Activated CD4-positive, alpha-beta T cell treated with anti-CD3 and anti-CD28 coated beads for 4 hours (primary cell): ENCODE data around the gene CHI3L1.

Experiments
- DNase-seq, 2 donors: peaks; one replicate each; pipeline ENCODE4 v3.0.0-alpha.2; 2020

CHI3L1 gene

DNA sequence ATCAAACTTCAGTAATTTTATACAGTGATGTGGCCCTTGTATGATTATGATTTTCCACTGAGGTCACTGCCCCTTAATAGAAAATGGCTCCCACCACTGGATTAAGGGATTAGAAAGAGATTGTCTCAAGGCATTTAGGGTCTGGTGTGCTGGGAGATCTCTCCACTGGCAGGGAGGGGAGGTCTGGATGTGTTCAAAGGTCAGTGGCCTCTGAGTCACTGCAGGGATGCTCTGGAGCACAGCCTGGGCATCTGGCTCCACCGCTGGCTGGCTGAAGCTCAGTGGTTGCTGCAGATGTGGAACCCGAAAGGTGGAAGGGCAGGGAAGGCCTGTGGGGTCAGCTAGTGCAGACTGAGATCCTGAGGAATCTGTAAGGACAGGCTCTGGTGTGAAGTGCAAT is 18.3 kb upstream of the CHI3L1 start:
- DNase-seq: no peak

DNA sequence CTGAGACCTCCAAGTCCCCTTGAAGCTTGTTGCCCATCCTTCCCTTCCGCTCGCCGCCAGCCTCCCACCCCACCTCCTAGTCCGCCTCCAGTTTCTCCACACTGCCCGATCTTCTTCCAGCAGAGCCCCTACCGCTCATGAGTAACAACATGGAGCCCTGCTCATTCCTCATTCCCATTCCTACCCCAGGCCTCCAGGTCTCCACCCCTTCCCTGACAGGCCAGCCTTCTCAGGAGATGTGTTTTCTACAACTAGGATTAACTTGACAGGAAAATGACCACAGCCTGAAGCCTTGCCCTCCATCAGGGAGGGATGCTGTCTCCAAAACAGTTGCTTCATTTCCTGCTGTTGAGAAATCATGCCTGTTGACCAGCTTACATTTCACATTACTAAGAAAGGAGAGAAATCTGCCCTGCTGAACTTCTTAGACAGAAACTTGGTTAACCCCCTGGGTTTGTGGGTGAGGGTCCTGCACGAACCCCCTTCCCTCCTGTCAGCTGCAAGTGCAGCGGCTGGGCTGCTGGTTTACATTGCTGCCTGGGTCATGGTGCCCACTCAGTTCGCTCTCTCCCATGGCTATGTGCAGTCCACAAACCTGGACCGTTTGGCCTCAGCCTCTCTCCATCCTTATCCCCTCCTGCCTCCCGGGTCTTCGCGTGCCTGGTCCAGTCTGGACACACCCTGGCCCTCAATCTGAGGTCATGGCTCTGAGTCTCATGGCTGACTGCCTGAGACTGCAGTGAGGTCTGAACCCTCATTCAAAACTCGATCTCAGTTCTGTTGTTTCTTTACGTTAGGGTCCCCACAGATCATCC is 16.1 kb upstream of the CHI3L1 start:
- DNase-seq: no peak

- DNase-seq: no peak
These were observed 15.2 kb upstream of the CHI3L1 start for GRCh38 chr1:203201516-203202205.

DNA sequence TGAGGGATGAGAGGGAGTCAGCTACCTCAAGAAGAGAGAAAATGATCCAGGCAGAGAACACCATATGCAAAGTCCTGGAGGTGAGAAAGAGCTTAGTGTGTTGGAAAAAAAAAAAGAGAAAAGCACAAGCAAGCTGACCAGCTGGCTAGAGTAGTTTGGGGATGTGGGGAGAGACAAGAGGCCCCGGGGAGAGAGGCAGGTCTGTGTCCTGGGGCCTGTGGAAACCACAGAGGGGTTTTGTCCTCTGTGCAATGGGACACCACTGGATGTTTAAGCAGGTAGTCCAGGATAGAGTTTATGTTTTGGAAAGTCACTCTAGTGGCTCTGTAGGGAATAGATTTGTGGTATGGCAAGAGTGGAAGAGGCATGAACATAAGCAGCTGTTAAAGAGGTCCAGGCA is 14.4 kb upstream of the CHI3L1 start:
- no peak for DNase-seq

DNA sequence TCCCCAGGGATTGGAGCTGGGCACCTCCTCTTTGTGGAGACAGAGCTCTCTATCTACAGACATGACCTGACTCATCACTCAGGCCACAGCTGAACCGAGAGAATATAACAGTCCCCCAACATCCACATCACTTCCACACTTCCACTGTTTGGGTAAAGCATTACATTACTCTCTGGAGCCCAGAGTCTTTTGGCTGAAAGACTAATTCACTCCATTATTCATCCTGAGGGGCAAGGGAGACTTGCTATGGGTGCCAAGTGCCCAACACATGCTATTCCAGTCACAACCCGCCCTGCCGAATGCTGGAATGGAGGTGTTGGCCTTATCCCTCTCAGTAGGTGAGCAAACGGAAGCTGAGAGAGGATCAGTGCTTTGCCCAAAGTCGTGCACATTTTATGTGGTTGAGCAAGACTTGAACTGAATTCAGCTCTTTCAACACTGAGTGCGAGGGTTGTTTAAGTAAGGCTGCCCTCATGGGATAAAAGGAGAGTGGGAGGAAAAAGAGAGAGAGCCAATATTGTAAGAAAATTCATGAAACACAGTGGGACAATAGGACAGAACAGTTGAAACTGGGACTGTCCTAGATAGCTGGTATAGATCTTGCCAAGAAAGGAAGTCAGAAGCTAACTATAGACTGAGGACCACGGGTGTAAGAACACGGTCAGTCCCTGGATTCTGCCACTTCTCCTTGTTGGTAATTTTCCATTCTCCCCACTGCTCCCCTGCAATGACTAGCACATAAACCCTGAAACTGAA is 13.5 kb upstream of the CHI3L1 start:
- no peak for DNase-seq

DNA sequence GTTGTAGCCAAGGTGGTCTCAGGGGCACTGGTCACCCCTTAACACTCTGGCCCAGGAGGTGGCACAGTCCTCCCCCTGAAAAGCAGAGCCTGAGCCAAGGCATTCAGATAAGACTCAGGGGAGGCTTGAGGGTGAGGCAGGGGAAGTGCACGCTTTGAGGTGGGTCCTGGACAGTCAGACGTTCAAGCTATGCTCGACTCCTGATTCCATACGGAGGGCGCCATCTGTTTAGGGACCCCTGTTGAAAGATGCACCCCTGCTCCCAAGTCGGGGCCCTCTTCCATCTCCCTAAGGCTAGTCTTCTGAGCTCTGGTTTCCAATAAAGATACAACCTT is 12.9 kb upstream of the CHI3L1 start:
- DNase-seq: no peak

- DNase-seq: no peak
These were observed 12.5 kb upstream of the CHI3L1 start for GRCh38 chr1:203199002-203199401.

DNA sequence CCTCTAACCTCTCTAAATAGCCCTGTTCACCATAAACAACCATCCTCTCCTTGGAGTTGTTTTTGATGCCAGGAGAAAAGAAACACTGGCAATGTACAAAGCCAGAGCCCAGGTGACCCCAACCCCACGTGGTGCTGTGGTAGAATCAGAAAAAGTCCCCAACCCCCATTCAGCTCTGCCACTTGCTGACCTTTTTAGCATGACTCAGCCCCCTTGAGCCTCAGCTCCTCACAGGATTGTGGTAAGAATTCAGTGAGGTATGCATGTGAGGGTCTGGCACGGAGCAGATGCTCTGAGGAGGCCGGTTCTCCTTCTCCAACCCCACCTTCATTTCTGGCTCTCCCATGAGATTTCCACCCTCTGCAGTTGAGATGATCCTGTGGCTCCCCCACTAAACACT is 11.1 kb upstream of the CHI3L1 start:
- DNase-seq: no peak

DNA sequence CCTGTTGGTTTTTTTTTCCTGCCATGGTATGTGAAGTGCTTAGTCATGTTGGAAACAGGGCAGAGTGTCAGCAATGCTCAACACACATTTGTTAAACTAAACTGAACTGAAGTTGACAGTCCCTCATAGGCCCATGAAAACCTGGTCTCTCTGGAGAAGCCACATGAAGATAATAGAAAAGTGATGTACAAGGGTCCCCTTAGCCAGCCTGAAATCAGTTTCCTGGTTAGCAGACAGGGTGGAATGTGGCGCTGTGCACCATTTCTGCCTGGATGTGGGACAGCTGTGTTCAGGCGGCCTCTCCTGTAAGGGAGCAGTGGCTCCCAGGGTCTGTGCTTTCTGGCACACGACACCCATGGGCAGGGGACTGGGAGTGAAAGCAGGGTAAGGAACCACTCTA is 9.9 kb upstream of the CHI3L1 start:
- no peak for DNase-seq

GRCh38 chr1:203190949-203191348 is 4.4 kb upstream of the CHI3L1 start:
- DNase-seq: no peak

DNA sequence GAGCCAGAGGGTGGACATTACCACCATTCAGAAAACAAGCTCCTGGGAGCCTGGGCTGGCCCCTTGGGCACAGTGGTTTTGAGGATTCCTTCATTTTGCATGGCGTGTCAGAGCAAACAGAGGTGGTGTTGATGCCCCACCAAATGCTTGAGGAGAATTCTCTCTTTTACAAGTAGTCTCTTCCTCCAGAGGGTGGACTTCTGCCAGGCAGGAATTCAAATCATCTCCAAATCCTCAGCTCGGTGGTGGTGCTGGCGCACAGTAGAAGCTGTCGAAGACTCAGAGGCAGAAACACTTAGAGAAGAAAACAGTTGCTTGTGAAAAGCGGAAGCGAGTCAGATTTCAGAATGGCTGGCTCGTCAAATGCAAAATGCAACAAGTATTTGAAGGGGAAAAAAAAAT is 3.4 kb upstream of the CHI3L1 start:
- no peak for DNase-seq

DNA sequence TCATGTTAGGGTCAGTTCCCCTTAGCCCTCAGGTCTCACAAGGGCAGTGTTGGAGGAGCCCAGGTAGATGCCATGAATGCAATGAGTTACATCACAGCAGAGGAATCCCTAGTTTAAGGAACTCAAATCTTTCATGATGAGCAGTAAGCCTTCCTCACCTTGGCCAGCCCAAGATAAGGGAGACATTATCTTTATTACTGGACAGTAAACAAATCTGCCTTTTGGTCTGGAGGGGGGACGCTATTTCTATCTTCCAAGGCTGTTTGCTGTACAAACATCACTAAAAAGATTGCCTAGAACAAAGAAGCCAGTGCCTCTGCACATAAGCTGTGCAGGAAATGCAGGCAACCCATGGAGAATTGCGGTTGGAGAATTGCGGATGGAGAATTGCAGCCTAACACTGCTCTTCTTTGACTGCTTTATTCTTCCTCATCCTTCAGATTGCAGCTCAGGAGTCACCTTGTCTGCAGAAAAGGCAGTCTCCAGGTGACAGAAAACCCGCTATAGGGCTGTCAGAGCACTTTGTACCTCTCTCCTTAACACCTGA is 2.3 kb upstream of the CHI3L1 start:
- no peak for DNase-seq

DNA sequence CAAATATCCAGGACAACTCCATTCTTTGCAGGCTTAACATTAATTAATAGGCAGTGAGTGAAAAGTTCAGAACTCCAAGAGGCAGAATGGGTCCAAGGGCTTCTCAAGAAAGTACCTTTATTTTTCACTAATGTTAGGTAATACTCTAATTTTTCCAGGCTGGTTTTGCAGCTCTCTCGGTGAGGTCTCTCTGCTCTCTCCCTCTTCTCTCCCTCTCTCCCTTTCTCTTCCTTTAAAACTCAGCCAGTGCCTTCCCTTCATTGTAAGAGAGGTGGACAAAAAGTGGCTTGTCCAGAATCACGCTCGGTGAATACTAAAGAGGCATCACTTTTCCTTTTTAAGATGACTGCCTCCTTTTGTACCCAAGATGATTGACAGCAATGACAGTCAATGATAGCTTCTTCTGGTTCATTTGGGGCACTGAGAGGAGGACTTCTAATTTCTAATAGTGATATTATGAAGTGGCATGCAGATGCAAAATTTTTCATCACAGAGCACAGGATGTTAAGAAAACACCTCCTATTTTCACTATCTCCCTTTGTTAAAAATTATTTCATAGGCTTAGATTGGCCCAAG is 1.3 kb upstream of the CHI3L1 start:
- no peak for DNase-seq

GRCh38 chr1:203187304-203187685 is 791 bp upstream of the CHI3L1 start:
- no peak for DNase-seq

DNA sequence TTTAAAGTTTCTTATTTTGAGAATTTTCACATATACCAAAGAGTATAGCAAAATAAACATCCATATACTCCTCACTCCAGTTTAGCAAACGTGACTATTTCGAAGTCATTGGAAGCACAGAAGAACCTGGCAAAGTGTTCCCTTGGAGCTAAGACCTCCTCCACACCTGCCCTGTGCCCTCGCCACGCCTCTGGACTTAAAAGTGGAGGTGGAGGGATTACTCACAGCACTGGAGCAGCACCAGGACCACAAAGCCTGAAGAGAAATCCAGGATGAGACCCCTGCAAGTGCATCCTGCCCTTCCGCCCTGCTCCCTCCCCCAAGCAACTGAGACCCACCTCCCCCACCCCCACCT is 436 bp downstream of the CHI3L1 start:
- DNase-seq: no peak

- no peak for DNase-seq
These were observed 919 bp downstream of the CHI3L1 start for GRCh38 chr1:203185585-203185984.

DNA sequence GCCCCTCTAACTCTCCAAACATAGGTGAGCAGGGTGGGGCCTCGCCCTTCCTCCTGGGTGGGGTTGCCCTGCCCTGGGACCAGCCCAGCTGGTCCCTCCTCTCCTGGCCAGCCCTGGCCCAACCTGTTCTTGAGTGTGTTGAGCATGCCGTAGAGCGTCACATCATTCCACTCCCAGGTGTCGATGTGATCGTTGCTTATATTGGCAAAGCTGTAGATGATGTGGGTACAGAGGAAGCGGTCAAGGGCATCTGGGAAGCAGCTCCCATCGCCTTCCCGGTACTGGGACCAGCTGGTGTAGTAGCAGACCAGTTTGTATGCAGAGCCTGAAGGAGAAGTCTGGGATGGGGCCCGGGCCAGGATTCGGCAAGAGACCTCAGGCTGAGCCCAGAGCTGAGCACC is 1.4 kb downstream of the CHI3L1 start:
- no peak for DNase-seq

DNA sequence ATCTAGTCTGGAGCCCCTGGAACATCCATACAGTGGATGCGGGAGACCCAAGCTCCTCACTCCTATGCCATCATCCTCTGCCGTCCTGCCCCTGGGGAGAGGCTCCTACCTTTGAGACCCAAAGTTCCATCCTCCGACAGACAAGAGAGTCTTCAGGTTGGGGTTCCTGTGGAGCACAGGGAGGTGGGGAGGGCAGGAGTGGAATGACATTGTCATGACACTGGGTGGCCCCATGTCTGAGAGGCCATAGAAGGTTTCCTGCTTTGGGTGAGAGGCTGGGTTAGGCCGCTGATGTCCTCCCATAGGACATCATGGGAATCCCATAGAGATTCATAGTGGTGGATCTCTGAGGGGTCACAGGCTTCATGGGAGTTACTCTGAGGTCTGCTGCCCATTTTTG is 2.0 kb downstream of the CHI3L1 start:
- DNase-seq: no peak

DNA sequence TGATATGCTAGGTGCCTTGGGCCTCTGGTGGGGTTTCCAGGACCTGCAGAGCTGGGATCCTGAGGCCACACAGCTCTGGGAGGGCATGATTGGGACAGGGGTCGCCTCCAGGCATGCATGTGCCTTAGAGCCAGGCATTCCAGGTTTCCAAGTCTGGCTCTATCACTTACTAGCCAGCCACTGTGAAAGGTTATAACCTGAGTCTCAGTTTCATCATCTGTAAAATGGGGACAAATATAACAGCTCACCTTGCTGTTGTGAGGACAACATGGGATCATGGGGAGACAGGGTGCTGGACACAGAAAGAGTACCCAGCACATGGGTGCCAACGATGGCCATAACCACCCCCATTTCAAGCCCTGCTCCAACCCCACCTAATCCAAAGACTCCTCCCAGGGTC is 2.7 kb downstream of the CHI3L1 start:
- no peak for DNase-seq

GRCh38 chr1:203182387-203182953 is 4.0 kb downstream of the CHI3L1 start:
- no peak for DNase-seq

DNA sequence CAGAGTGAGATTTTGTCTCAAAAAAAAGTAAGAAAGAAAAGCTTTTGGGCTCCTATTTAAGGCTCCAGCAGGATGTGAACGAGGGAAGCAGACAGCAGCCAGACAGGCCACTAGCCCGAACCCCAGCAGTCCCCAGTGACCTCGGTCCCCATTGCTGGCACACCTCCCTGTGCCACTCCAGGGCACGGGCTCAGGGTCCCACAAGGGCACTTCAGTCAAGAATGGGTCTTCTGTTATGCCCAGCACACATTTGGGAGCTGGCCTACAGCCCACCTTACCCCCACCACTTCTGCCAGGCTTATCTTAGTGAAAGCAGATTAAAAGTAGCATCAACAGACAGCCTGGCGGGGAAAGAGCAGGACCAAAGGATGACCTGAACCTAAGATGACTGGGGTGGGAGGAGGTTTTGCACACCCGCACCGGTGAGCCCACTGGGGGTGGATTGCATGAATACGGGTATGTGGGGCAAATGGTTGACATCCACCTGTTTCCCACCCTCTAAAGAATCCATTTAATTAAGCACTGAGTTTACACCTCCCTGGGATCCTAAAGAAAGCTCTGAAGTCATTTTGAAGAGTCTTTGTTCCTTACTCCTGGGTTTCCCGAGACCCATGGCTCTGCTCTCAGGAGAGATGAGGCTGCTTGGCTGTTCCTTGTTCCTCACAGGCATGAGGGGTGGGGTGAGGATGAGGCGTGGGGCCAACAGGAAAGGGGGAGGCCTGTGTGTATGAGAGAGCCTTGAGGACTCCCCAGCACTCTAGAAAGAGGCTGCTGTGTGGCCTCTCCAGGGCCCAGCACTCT is 4.7 kb downstream of the CHI3L1 start:
- no peak for DNase-seq

DNA sequence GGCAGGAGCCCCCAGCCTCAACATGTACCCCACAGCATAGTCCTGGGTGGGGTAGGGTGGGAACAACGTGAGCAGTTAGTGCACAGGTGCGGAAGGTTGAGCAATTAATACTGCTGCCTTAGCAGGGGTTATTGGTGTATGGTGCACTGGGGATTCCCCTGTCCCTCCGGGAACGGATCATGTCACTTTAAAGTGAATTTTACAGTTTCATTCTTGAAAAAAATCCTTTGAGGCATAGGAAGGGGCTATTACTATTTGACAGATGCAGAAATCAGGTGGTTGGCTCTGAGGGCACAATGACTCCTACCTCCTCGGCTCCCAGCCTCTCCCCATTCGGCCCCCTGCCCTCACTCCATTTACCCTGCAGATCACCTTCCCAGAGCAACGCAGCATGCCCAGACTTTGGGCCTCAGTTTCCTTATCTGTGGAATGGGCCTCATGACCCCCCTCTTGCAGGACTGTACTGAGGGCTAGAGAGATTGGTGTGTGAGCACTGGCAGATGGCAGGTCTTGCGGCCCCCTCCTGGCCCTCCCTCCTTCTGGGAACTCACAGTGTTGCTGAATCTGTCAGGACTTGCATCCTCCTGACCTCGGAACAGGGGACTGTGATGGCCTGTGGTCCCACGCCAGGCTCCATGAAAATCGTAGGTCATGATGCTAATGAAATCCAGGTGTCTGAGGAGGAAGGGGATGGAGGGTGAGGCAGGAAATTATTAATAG is 5.7 kb downstream of the CHI3L1 start:
- DNase-seq: no peak
